Skeletal muscle satellite cell (primary cell): ENCODE data around the gene LEFTY1.

Experiments used
- H3K27me3 ChIP-seq: 2 replicates; pipeline ENCODE4 v1.7.0; 2013; ENCODE audit warnings: low read length; ENCODE audit not compliant: control insufficient read depth, insufficient read depth
- H3K36me3 ChIP-seq: 2 replicates; pipeline ENCODE4 v1.7.0; 2013; ENCODE audit warnings: mild to moderate bottlenecking, control low read depth, low read length; ENCODE audit not compliant: insufficient read depth
- H3K4me1 ChIP-seq: 2 replicates; pipeline ENCODE4 v1.7.0; 2013; ENCODE audit warnings: low read length; ENCODE audit not compliant: control insufficient read depth, insufficient read depth
- H3K4me2 ChIP-seq: 2 replicates; pipeline ENCODE4 v1.7.0; 2013; ENCODE audit warnings: mild to moderate bottlenecking, low read length
- H3K4me3 ChIP-seq: 2 replicates; pipeline ENCODE4 v1.7.0; 2013; ENCODE audit warnings: low read length
- H3K9ac ChIP-seq: 2 replicates; pipeline ENCODE4 v1.7.0; 2013; ENCODE audit warnings: mild to moderate bottlenecking, low read depth, low read length, moderate library complexity
- H3K9me3 ChIP-seq: replicated peaks from 2 replicates; pipeline ENCODE4 v1.7.0; 2013; ENCODE audit warnings: mild to moderate bottlenecking, control low read depth, low read length

Gene LEFTY1

GRCh38 chr1:225926551-225927113 lies 37.7 kb upstream of the LEFTY1 start:
- peaks cover 27% of the 10 kb centered on the region for H3K4me1 ChIP-seq
- peaks cover 12% of the 10 kb centered on the region for H3K36me3 ChIP-seq
- no peak overlapping the region for H3K4me3 ChIP-seq
- H3K4me2 ChIP-seq: no peak overlapping the region
- no peak overlapping the region for H3K9ac ChIP-seq
- no peaks in the 10 kb centered on the region for H3K9me3 ChIP-seq
- no peaks in the 10 kb centered on the region for H3K27me3 ChIP-seq

- H3K4me3 ChIP-seq: peak within 1 kb of the TSS; percentile 85
- H3K27me3 ChIP-seq: no peaks in the 10 kb centered on the region
- H3K9me3 ChIP-seq: no peaks in the 10 kb centered on the region
- peaks cover 21% of the 10 kb centered on the region for H3K36me3 ChIP-seq
- peak within 1 kb of the TSS; percentile 91 for H3K4me2 ChIP-seq
- peaks cover 35% of the 10 kb centered on the region for H3K4me1 ChIP-seq
- peak within 1 kb of the TSS; percentile 97 for H3K9ac ChIP-seq
These were observed 35.0 kb upstream of the LEFTY1 start, which contains the start of gene PYCR2 for GRCh38 chr1:225923692-225924555. PYCR2 (minus strand) TSS chr1:225924250; CDS start chr1:225924110, 140 bp downstream.

GRCh38 chr1:225923381-225923691 lies 34.4 kb upstream of the LEFTY1 start:
- Histone ChIP-seq H3K9ac (peak overlapping the region; percentile 97), H3K36me3 (peaks cover 24% of the 10 kb centered on the region), H3K4me3 (peak overlapping the region; percentile 85), H3K4me2 (peak overlapping the region; percentile 83), H3K9me3 (no peaks in the 10 kb centered on the region), H3K4me1 (peaks cover 35% of the 10 kb centered on the region), H3K27me3 (no peaks in the 10 kb centered on the region)

- H3K9me3 ChIP-seq: no peaks in the 10 kb centered on the region
- peaks cover 35% of the 10 kb centered on the region for H3K4me1 ChIP-seq
- no peak overlapping the region for H3K4me3 ChIP-seq
- H3K27me3 ChIP-seq: no peaks in the 10 kb centered on the region
- no peak overlapping the region for H3K9ac ChIP-seq
- peaks cover 34% of the 10 kb centered on the region for H3K36me3 ChIP-seq
- no peak overlapping the region for H3K4me2 ChIP-seq
These were observed 33.1 kb upstream of the LEFTY1 start for GRCh38 chr1:225921734-225922709.

GRCh38 chr1:225919906-225920305 lies 31.0 kb upstream of the LEFTY1 start:
- Histone ChIP-seq H3K9ac (no peak overlapping the region), H3K4me2 (peak overlapping the region; percentile 4), H3K36me3 (peaks cover 41% of the 10 kb centered on the region), H3K9me3 (no peaks in the 10 kb centered on the region), H3K4me1 (peaks cover 28% of the 10 kb centered on the region), H3K27me3 (no peaks in the 10 kb centered on the region), H3K4me3 (no peak overlapping the region)

GRCh38 chr1:225918280-225918679 lies 29.3 kb upstream of the LEFTY1 start:
- Histone ChIP-seq H3K4me2 (no peak overlapping the region), H3K27me3 (no peaks in the 10 kb centered on the region), H3K4me1 (peaks cover 21% of the 10 kb centered on the region), H3K9me3 (no peaks in the 10 kb centered on the region), H3K4me3 (no peak overlapping the region), H3K36me3 (peaks cover 41% of the 10 kb centered on the region), H3K9ac (no peak overlapping the region)

- no peak overlapping the region for H3K9ac ChIP-seq
- no peak overlapping the region for H3K4me3 ChIP-seq
- H3K4me2 ChIP-seq: no peak overlapping the region
- no peaks in the 10 kb centered on the region for H3K27me3 ChIP-seq
- H3K4me1 ChIP-seq: peaks cover 14% of the 10 kb centered on the region
- H3K9me3 ChIP-seq: no peaks in the 10 kb centered on the region
- H3K36me3 ChIP-seq: peaks cover 38% of the 10 kb centered on the region
These were observed 28.6 kb upstream of the LEFTY1 start for GRCh38 chr1:225917536-225917935.

GRCh38 chr1:225917101-225917500 lies 28.2 kb upstream of the LEFTY1 start:
- H3K4me1 ChIP-seq: peaks cover 10% of the 10 kb centered on the region

GRCh38 chr1:225915538-225915991 lies 26.6 kb upstream of the LEFTY1 start:
- Histone ChIP-seq H3K27me3 (no peaks in the 10 kb centered on the region), H3K4me2 (no peak overlapping the region), H3K9ac (no peak overlapping the region), H3K4me1 (peaks cover 9% of the 10 kb centered on the region), H3K36me3 (peaks cover 21% of the 10 kb centered on the region), H3K9me3 (no peaks in the 10 kb centered on the region), H3K4me3 (no peak overlapping the region)

More at GRCh38 chr1:225917101-225917500, 28.2 kb upstream of the LEFTY1 start:
- Histone ChIP-seq H3K27me3 (no peaks in the 10 kb centered on the region), H3K9me3 (no peaks in the 10 kb centered on the region), H3K9ac (no peak overlapping the region), H3K4me2 (no peak overlapping the region), H3K4me3 (no peak overlapping the region), H3K36me3 (peaks cover 33% of the 10 kb centered on the region)

- Histone ChIP-seq H3K36me3 (peaks cover 21% of the 10 kb centered on the region), H3K27me3 (no peaks in the 10 kb centered on the region)
These were observed 26.0 kb upstream of the LEFTY1 start for GRCh38 chr1:225914947-225915346.

GRCh38 chr1:225914391-225914790 lies 25.4 kb upstream of the LEFTY1 start:
- H3K4me3 ChIP-seq: no peak overlapping the region
- H3K4me1 ChIP-seq: peaks cover under 1% of the 10 kb centered on the region
- no peaks in the 10 kb centered on the region for H3K9me3 ChIP-seq
- H3K4me2 ChIP-seq: no peak overlapping the region
- H3K27me3 ChIP-seq: no peaks in the 10 kb centered on the region
- H3K9ac ChIP-seq: no peak overlapping the region
- peaks cover 21% of the 10 kb centered on the region for H3K36me3 ChIP-seq

More at GRCh38 chr1:225914947-225915346, 26.0 kb upstream of the LEFTY1 start:
- Histone ChIP-seq H3K4me2 (no peak overlapping the region), H3K9me3 (no peaks in the 10 kb centered on the region), H3K4me3 (no peak overlapping the region), H3K9ac (no peak overlapping the region), H3K4me1 (peaks cover 6% of the 10 kb centered on the region)
